Left ventricle myocardium inferior (tissue), 1 donor: ENCODE measurements around the gene AMOTL1. TPM values are rescaled to one million over a fixed set of nuclear protein-coding genes. Genes with fewer than 3 reads are reported as not detected.

Experiments used
- DNase-seq: peaks from one replicate; pipeline ENCODE4 v3.0.0-alpha.2; 2020
- H3K27ac ChIP-seq: fragments of 200-600 bp; replicated peaks from 2 replicates; pipeline ENCODE4 v1.8.0; 2021
- H3K27me3 ChIP-seq: fragments of 200-600 bp; 2 replicates; pipeline ENCODE4 v1.8.0; 2021; ENCODE audit warnings: low read depth
- H3K36me3 ChIP-seq: fragments of 200-600 bp; 2 replicates; pipeline ENCODE4 v1.8.0; 2021
- H3K4me1 ChIP-seq: fragments of 200-600 bp; 2 replicates; pipeline ENCODE4 v1.8.0; 2021
- H3K4me3 ChIP-seq: fragments of 200-600 bp; 2 replicates; pipeline ENCODE4 v1.8.0; 2021; ENCODE audit warnings: mild to moderate bottlenecking, moderate library complexity
- H3K9me3 ChIP-seq: fragments of 200-600 bp; replicated peaks from 2 replicates; pipeline ENCODE4 v1.8.0; 2021
- CTCF ChIP-seq: fragments of 200-600 bp; IDR thresholded peaks from 2 replicates; pipeline ENCODE4 v1.8.0; 2021; ENCODE audit warnings: antibody characterized with exemption, mild to moderate bottlenecking, borderline replicate concordance
- intact Hi-C: fragments of 100-400 bp; cut with micrococcal nuclease; formaldehyde crosslinking; loops from one replicate; pipeline ENCODE4 v1.11.0; 2022
- total RNA-seq: library from RNA; stranded (reverse); fragmentation: NEBNext Ultra II Directional; extraction: Animal tissue kit (Norgen Biotek cat#: 25700); gene quantifications from one replicate; pipeline ENCODE4 v1.2.1, GENCODE V29; 2021
- donor health status: DM: no; HTN: yes; CAD: no; lungs with severe emphysema.

Gene AMOTL1
- total RNA-seq, 1 donor from 2014 or later: 61.1 TPM

GRCh38 chr11:94799726-94800125 lies 31.6 kb downstream of the AMOTL1 start:
- TF ChIP-seq CTCF: no peak
- DNase-seq: no peak
- H3K4me1 ChIP-seq: peaks cover 66% of the 10 kb centered on the region
- peak overlapping the region; percentile 44 for H3K27ac ChIP-seq
- intact Hi-C loops: no loop called here
- H3K9me3 ChIP-seq: no peaks in the 10 kb centered on the region
- H3K36me3 ChIP-seq: peaks cover 25% of the 10 kb centered on the region
- H3K4me3 ChIP-seq: no peak overlapping the region
- H3K27me3 ChIP-seq: no peaks in the 10 kb centered on the region

GRCh38 chr11:94800414-94800813 lies 32.3 kb downstream of the AMOTL1 start:
- intact Hi-C loops: no loop called here
- Histone ChIP-seq H3K27me3 (no peaks in the 10 kb centered on the region), H3K36me3 (peaks cover 25% of the 10 kb centered on the region), H3K4me3 (no peak overlapping the region), H3K4me1 (peaks cover 66% of the 10 kb centered on the region), H3K27ac (peak overlapping the region; percentile 44), H3K9me3 (no peaks in the 10 kb centered on the region)
- no peak for TF ChIP-seq CTCF
- no peak for DNase-seq

GRCh38 chr11:94801866-94802460 lies 33.8 kb downstream of the AMOTL1 start:
- TF ChIP-seq CTCF: no peak
- H3K27ac ChIP-seq: peak overlapping the region; percentile 25
- H3K4me3 ChIP-seq: no peak overlapping the region
- no peaks in the 10 kb centered on the region for H3K9me3 ChIP-seq
- intact Hi-C loops: no loop called here
- peaks cover 68% of the 10 kb centered on the region for H3K4me1 ChIP-seq
- H3K27me3 ChIP-seq: no peaks in the 10 kb centered on the region
- DNase-seq: no peak
- peaks cover 25% of the 10 kb centered on the region for H3K36me3 ChIP-seq

- TF ChIP-seq CTCF: no peak
- no peak for DNase-seq
- intact Hi-C loops: no loop called here
- H3K4me3 ChIP-seq: no peak overlapping the region
- H3K27me3 ChIP-seq: no peaks in the 10 kb centered on the region
- H3K9me3 ChIP-seq: no peaks in the 10 kb centered on the region
- H3K36me3 ChIP-seq: peaks cover 25% of the 10 kb centered on the region
- H3K27ac ChIP-seq: peak overlapping the region; percentile 25
- peaks cover 65% of the 10 kb centered on the region for H3K4me1 ChIP-seq
Measured at GRCh38 chr11:94802501-94802900, 34.3 kb downstream of the AMOTL1 start.

- peak overlapping the region; percentile 15 for H3K27ac ChIP-seq
Measured at GRCh38 chr11:94803491-94803890, 35.3 kb downstream of the AMOTL1 start.

More at GRCh38 chr11:94803491-94803890, 35.3 kb downstream of the AMOTL1 start:
- peaks cover 59% of the 10 kb centered on the region for H3K4me1 ChIP-seq
- H3K36me3 ChIP-seq: peaks cover 25% of the 10 kb centered on the region
- no peak for TF ChIP-seq CTCF
- H3K4me3 ChIP-seq: no peak overlapping the region
- no peaks in the 10 kb centered on the region for H3K27me3 ChIP-seq
- H3K9me3 ChIP-seq: no peaks in the 10 kb centered on the region
- no peak for DNase-seq
- intact Hi-C loops: no loop called here
